Hepatocyte (in vitro differentiated cells): Measurements from ENCODE around the gene CERK. TPM values are rescaled to one million over a fixed set of nuclear protein-coding genes. Genes with fewer than 3 reads are reported as not detected.

ENCODE experiments used
- DNase-seq: peaks from one replicate; pipeline ENCODE4 v3.0.0-alpha.2; 2016; ENCODE audit warnings: low spot score
- H2AFZ ChIP-seq: fragments of 200-600 bp; sonication (generic); 2 replicates; pipeline ENCODE4 v1.6.0; 2016; ENCODE audit warnings: antibody characterized with exemption, mild to moderate bottlenecking
- H3K27ac ChIP-seq: fragments of 200-600 bp; sonication (generic); 2 replicates; pipeline ENCODE4 v1.5.1; 2016; ENCODE audit warnings: mild to moderate bottlenecking
- H3K27me3 ChIP-seq: fragments of 200-600 bp; sonication (generic); 2 replicates; pipeline ENCODE4 v1.6.1; 2016
- H3K36me3 ChIP-seq: fragments of 200-600 bp; sonication (generic); replicated peaks from 2 replicates; pipeline ENCODE4 v1.5.1; 2016; ENCODE audit warnings: low read depth; ENCODE audit not compliant: insufficient read depth
- H3K4me1 ChIP-seq: fragments of 200-600 bp; sonication (generic); 2 replicates; pipeline ENCODE4 v1.5.1; 2016; ENCODE audit warnings: mild to moderate bottlenecking, moderate library complexity; ENCODE audit not compliant: insufficient read depth
- H3K4me2 ChIP-seq: fragments of 200-600 bp; sonication (generic); 2 replicates; pipeline ENCODE4 v1.6.0; 2016
- H3K4me3 ChIP-seq: fragments of 200-600 bp; sonication (generic); 2 replicates; pipeline ENCODE4 v1.5.1; 2016; ENCODE audit warnings: mild to moderate bottlenecking
- H3K79me2 ChIP-seq: fragments of 200-600 bp; sonication (generic); 2 replicates; pipeline ENCODE4 v1.6.0; 2017; ENCODE audit warnings: mild to moderate bottlenecking
- H3K9me2 ChIP-seq: fragments of 200-600 bp; sonication (generic); replicated peaks from 2 replicates; pipeline ENCODE4 v1.6.0; 2017; ENCODE audit warnings: mild to moderate bottlenecking; ENCODE audit not compliant: insufficient read depth
- H3K9me3 ChIP-seq: fragments of 200-600 bp; sonication (generic); 2 replicates; pipeline ENCODE4 v1.5.1; 2016; ENCODE audit warnings: low read depth, mild to moderate bottlenecking
- H4K20me1 ChIP-seq: fragments of 200-600 bp; sonication (generic); 2 replicates; pipeline ENCODE4 v1.6.0; 2016; ENCODE audit warnings: mild to moderate bottlenecking; ENCODE audit not compliant: insufficient read depth, poor library complexity, severe bottlenecking
- CTCF ChIP-seq: fragments of 200-600 bp; sonication (generic); IDR thresholded peaks from 2 replicates; pipeline ENCODE4 v1.5.1; 2016; ENCODE audit warnings: antibody characterized with exemption, mild to moderate bottlenecking; ENCODE audit not compliant: poor library complexity
- EZH2 ChIP-seq: fragments of 200-600 bp; sonication (generic); IDR thresholded peaks from 2 replicates; pipeline ENCODE4 v1.6.1; 2016; ENCODE audit warnings: antibody characterized with exemption, mild to moderate bottlenecking, borderline replicate concordance
- EZH2phosphoT487 ChIP-seq: fragments of 200-600 bp; sonication (generic); IDR thresholded peaks from one replicate; pipeline ENCODE4 v1.6.1; 2018; ENCODE audit warnings: antibody characterized with exemption, mild to moderate bottlenecking, low read depth, moderate library complexity; ENCODE audit not compliant: unreplicated experiment, severe bottlenecking
- WGBS: methylation state at CpG from one replicate; pipeline ENCODE4 v1.1.6; 2016; ENCODE audit warnings: low lambda C conversion rate; ENCODE audit errors: missing lambda C conversion rate; 5-methylcytosine and 5-hydroxymethylcytosine counted together
- polyA plus RNA-seq: library from polyadenylated mRNA; unstranded; fragments of >200 nt; fragmentation: Nextera tagmentation; extraction: Ambion mirVana; gene quantifications from 2 replicates; pipeline ENCODE4 v1.2.1, GENCODE V29; 2016
- total RNA-seq: library from RNA; depleted of rRNA; stranded (reverse); fragments of >200 nt; gene quantifications from 2 replicates; pipeline ENCODE4 v1.2.3, GENCODE V29; 2014

The CERK gene
- total and polyA plus RNA-seq, 2 experiments from 2014 or later = 38.6 to 59.0 TPM

- DNase-seq = no peak
- H3K36me3 ChIP-seq = no peaks in the 10 kb centered on the region
- no peak overlapping the region for H3K27ac ChIP-seq
- TF ChIP-seq EZH2phosphoT487 (no peak), EZH2 (no peak), CTCF (no peak)
- no peak overlapping the region for H3K4me3 ChIP-seq
- no peak overlapping the region for H3K4me2 ChIP-seq
- H3K9me2 ChIP-seq = no peaks in the 10 kb centered on the region
- H3K27me3 ChIP-seq = no peaks in the 10 kb centered on the region
- H4K20me1 ChIP-seq = no peaks in the 10 kb centered on the region
- no peaks in the 10 kb centered on the region for H3K9me3 ChIP-seq
- WGBS = 87% methylated on average over 8 of the region's 8 CpGs
- no peak overlapping the region for H2AFZ ChIP-seq
- peaks cover 33% of the 10 kb centered on the region for H3K4me1 ChIP-seq
- no peaks in the 10 kb centered on the region for H3K79me2 ChIP-seq
Measured at GRCh38 chr22:46747646-46748045, 9.6 kb upstream of the CERK start.

- 83% methylated on average over 11 of the region's 11 CpGs for WGBS
- peaks cover 43% of the 10 kb centered on the region for H3K4me1 ChIP-seq
- no peak for DNase-seq
- no peak overlapping the region for H3K4me2 ChIP-seq
- H3K9me2 ChIP-seq = no peaks in the 10 kb centered on the region
- no peaks in the 10 kb centered on the region for H3K9me3 ChIP-seq
- no peak overlapping the region for H3K27ac ChIP-seq
- no peaks in the 10 kb centered on the region for H3K27me3 ChIP-seq
- H4K20me1 ChIP-seq = no peaks in the 10 kb centered on the region
- no peak for TF ChIP-seq EZH2
- no peak for TF ChIP-seq EZH2phosphoT487
- no peak for TF ChIP-seq CTCF
- no peak overlapping the region for H3K4me3 ChIP-seq
- no peaks in the 10 kb centered on the region for H3K36me3 ChIP-seq
- H2AFZ ChIP-seq = no peak overlapping the region
- no peaks in the 10 kb centered on the region for H3K79me2 ChIP-seq
Measured at GRCh38 chr22:46746620-46747019, 8.6 kb upstream of the CERK start.

GRCh38 chr22:46746192-46746591, 8.1 kb upstream of the CERK start:
- H4K20me1 ChIP-seq = no peaks in the 10 kb centered on the region
- no peaks in the 10 kb centered on the region for H3K27me3 ChIP-seq
- H2AFZ ChIP-seq = no peak overlapping the region
- WGBS = 79% methylated on average over 5 of the region's 5 CpGs
- H3K9me2 ChIP-seq = no peaks in the 10 kb centered on the region
- H3K4me3 ChIP-seq = no peak overlapping the region
- H3K9me3 ChIP-seq = no peaks in the 10 kb centered on the region
- TF ChIP-seq EZH2 (no peak), CTCF (no peak), EZH2phosphoT487 (no peak)
- no peaks in the 10 kb centered on the region for H3K79me2 ChIP-seq
- H3K36me3 ChIP-seq = no peaks in the 10 kb centered on the region
- no peak overlapping the region for H3K4me2 ChIP-seq
- peaks cover 47% of the 10 kb centered on the region for H3K4me1 ChIP-seq
- H3K27ac ChIP-seq = no peak overlapping the region
- no peak for DNase-seq

GRCh38 chr22:46744581-46744980, 6.5 kb upstream of the CERK start:
- Histone ChIP-seq H3K9me2 (no peaks in the 10 kb centered on the region), H2AFZ (no peak overlapping the region), H3K27me3 (no peaks in the 10 kb centered on the region), H3K4me3 (no peak overlapping the region), H3K79me2 (peaks cover 13% of the 10 kb centered on the region), H4K20me1 (no peaks in the 10 kb centered on the region), H3K27ac (peak overlapping the region; percentile 82), H3K9me3 (no peaks in the 10 kb centered on the region), H3K4me2 (no peak overlapping the region), H3K36me3 (no peaks in the 10 kb centered on the region), H3K4me1 (peaks cover 45% of the 10 kb centered on the region)
- 74% methylated on average over 6 of the region's 6 CpGs for WGBS
- TF ChIP-seq CTCF (no peak), EZH2phosphoT487 (no peak), EZH2 (no peak)
- DNase-seq = peak; percentile 66
